Vagina (tissue), 2 donors: ENCODE results near the gene MAML2. TPM values are rescaled to one million over a fixed set of nuclear protein-coding genes. Genes with fewer than 3 reads are reported as not detected.

Source experiments
- DNase-seq, 2 donors: peaks; one replicate each; pipeline ENCODE4 v3.0.0-alpha.2; 2017; ENCODE audit errors: extremely low spot score in 2 of 2
- H3K27ac ChIP-seq: fragments of 200-600 bp; sonication (generic); one replicate; pipeline ENCODE4 v1.5.1; 2019
- H3K27me3 ChIP-seq: fragments of 200-600 bp; sonication (generic); one replicate; pipeline ENCODE4 v1.5.1; 2019
- H3K36me3 ChIP-seq, 2 donors: fragments of 200-600 bp; sonication (generic); one replicate each; pipeline ENCODE4 v1.5.1; 2017 to 2019
- H3K4me1 ChIP-seq: fragments of 200-600 bp; sonication (generic); one replicate; pipeline ENCODE4 v1.5.1; 2019
- H3K4me3 ChIP-seq, 2 donors: fragments of 200-600 bp; sonication (generic); 1 replicate in 1 of 2; 2 replicates in 1 of 2; pipeline ENCODE4 v1.5.1; 2016 to 2019
- H3K9me3 ChIP-seq: fragments of 200-600 bp; sonication (generic); one replicate; pipeline ENCODE4 v1.5.1; 2019
- POLR2A ChIP-seq, 2 donors: fragments of 450-650 bp; IDR thresholded peaks; one replicate each; pipeline ENCODE4 v1.6.1; 2017; ENCODE audit warnings: antibody characterized with exemption in 2 of 2, mild to moderate bottlenecking in 2 of 2, moderate library complexity in 2 of 2
- POLR2AphosphoS5 ChIP-seq, 2 donors: sonication (generic); formaldehyde crosslinking; IDR thresholded peaks; one replicate each; pipeline ENCODE4 v1.9.0; 2017; ENCODE audit warnings: antibody characterized with exemption in 2 of 2, mild to moderate bottlenecking in 2 of 2, low read depth in 1 of 2; ENCODE audit not compliant: insufficient read depth in 1 of 2
- intact Hi-C: fragments of 100-400 bp; cut with DNase I; formaldehyde crosslinking; loops from one replicate; pipeline ENCODE4 v1.15.1; 2023
- total RNA-seq: library from RNA; depleted of rRNA; stranded (reverse); fragments of >200 nt; gene quantifications from one replicate; pipeline ENCODE4 v1.2.3, GENCODE V29; 2016
- TF ChIP-seq, protein P1 (sequence below), 3 experiments: fragments of 450-650 bp in 2 of 3; fragments of 200-600 bp in 1 of 3; sonication (generic) in 1 of 3; IDR thresholded peaks; one replicate each; pipeline ENCODE4 v1.5.1; 2017 to 2019; ENCODE audit warnings: antibody characterized with exemption in 3 of 3, mild to moderate bottlenecking in 2 of 3, moderate library complexity in 2 of 3

Gene MAML2
- total RNA-seq, 1 donor from 2014 or later = 36.3 TPM

DNA sequence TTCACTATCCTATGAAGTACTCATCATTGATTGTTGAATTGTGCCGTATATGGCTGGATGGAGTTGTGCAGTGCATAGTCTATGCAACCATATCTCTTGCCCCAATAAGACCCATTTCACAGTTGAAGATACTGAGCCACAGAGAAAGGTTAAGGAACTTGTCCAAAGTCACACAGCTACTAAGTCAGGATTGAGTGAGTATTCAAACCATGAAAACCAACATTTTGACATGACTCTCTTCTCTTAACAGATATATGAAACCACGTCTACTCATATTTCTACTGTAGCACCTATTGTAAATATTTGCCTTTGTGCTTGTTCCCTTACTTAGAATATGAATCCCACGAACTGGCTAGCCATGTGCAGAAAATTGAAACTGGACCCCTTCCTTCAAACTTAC is 58.1 kb downstream of the MAML2 start:
- intact Hi-C loops = no loop called here
- Histone ChIP-seq H3K9me3 (no peaks in the 10 kb centered on the region), H3K4me1 (peaks cover 28% of the 10 kb centered on the region)

DNA sequence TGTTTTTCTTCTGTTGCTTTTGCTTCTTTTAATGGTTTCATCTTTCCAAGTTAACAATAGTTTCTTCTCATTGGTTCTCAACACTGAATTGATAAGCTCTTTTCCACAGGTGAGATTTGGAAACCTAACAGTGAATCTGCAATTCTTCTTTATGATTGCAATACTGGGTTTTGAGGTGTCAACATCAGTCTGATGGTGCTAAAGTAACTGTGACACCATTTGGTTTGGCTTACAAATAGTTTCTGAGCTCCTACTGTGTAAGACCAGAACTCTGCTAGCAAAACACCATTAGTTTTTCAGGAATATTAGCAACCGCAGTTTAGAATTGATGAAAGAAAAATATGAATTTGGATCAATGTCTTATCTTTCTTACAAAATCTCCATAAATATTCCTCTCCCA is 58.6 kb downstream of the MAML2 start:
- Histone ChIP-seq H3K9me3 (no peaks in the 10 kb centered on the region), H3K4me3 (no peak overlapping the region), H3K36me3 (no peaks in the 10 kb centered on the region), H3K27me3 (no peaks in the 10 kb centered on the region), H3K27ac (no peak overlapping the region), H3K4me1 (peaks cover 33% of the 10 kb centered on the region)
- no peak for DNase-seq
- intact Hi-C loops = no loop called here
- TF ChIP-seq POLR2AphosphoS5 (IDR thresholded peaks at IDR 0.05; ENCODE audit: insufficient read depth in 1 of 2, low read depth in 1 of 2) = no peak
- TF ChIP-seq, protein P1, sequence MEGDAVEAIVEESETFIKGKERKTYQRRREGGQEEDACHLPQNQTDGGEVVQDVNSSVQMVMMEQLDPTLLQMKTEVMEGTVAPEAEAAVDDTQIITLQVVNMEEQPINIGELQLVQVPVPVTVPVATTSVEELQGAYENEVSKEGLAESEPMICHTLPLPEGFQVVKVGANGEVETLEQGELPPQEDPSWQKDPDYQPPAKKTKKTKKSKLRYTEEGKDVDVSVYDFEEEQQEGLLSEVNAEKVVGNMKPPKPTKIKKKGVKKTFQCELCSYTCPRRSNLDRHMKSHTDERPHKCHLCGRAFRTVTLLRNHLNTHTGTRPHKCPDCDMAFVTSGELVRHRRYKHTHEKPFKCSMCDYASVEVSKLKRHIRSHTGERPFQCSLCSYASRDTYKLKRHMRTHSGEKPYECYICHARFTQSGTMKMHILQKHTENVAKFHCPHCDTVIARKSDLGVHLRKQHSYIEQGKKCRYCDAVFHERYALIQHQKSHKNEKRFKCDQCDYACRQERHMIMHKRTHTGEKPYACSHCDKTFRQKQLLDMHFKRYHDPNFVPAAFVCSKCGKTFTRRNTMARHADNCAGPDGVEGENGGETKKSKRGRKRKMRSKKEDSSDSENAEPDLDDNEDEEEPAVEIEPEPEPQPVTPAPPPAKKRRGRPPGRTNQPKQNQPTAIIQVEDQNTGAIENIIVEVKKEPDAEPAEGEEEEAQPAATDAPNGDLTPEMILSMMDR (IDR thresholded peaks at IDR 0.05) = no peak
- no peak for TF ChIP-seq POLR2A (IDR thresholded peaks at IDR 0.05)

More for the DNA sequence above, 58.1 kb downstream of the MAML2 start:
- Histone ChIP-seq H3K27me3 (no peaks in the 10 kb centered on the region), H3K36me3 (no peaks in the 10 kb centered on the region), H3K27ac (no peak overlapping the region), H3K4me3 (no peak overlapping the region)
- DNase-seq = no peak
- TF ChIP-seq, protein P1 (IDR thresholded peaks at IDR 0.05) = no peak
- TF ChIP-seq POLR2A (IDR thresholded peaks at IDR 0.05) = no peak
- no peak for TF ChIP-seq POLR2AphosphoS5 (IDR thresholded peaks at IDR 0.05; ENCODE audit: insufficient read depth in 1 of 2, low read depth in 1 of 2)

DNA sequence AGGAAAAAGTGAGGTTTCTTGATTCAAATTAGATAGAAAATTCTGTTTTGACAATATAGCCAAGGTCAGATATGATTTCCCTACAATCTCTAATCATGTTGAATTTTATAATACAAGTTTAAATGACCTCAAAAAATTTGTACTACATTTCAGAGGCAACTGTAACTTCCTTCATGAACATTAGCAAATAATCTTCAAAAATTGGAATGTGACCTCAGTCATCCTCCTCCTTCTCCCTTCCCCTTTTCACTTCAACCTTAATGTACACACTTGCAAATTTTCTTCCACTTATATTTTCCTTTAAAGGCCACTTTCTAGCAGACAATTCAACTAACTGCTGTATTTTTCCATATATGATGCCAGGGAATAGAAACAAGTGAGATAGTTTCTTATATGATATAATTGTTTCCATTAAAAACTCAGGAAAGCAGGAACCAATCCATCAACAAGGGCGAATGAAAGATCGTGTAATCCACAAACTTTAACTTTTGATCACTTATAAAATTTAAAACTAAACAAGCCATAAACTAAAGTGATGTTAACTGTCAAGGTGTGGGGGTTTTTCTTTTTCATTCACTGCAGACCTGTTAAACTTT is 60.3 kb downstream of the MAML2 start:
- intact Hi-C loops = no loop called here
- no peak overlapping the region for H3K27ac ChIP-seq
- H3K4me3 ChIP-seq = no peak overlapping the region
- H3K4me1 ChIP-seq = peaks cover 49% of the 10 kb centered on the region
- H3K27me3 ChIP-seq = no peaks in the 10 kb centered on the region
- no peak for DNase-seq
- no peaks in the 10 kb centered on the region for H3K9me3 ChIP-seq
- TF ChIP-seq, protein P1 (IDR thresholded peaks at IDR 0.05) = no peak
- no peak for TF ChIP-seq POLR2A (IDR thresholded peaks at IDR 0.05)
- TF ChIP-seq POLR2AphosphoS5 (IDR thresholded peaks at IDR 0.05; ENCODE audit: insufficient read depth in 1 of 2, low read depth in 1 of 2) = no peak
- no peaks in the 10 kb centered on the region for H3K36me3 ChIP-seq

DNA sequence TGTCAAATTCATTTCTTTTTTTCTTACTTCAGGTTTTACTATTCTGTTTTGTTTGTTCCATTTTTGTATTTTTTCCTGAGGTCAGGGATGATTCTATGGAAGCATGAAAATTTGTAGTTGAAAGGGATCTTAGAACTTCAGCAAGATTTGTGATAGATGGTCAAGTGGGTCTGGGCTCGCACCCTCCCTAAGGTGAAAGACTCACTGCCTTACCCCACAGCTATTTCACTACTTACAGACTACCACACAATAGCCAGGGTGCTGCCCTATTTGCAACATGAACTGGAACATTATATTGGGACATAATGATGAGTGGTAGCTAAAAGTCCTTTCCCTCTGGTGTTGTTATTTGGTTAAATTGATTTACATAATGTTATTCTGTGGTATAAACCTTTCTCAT is 62.6 kb downstream of the MAML2 start:
- no peaks in the 10 kb centered on the region for H3K27me3 ChIP-seq
- H3K4me3 ChIP-seq = no peak overlapping the region
- no peaks in the 10 kb centered on the region for H3K36me3 ChIP-seq
- intact Hi-C loops = no loop called here
- no peak overlapping the region for H3K27ac ChIP-seq
- no peak for DNase-seq
- no peak for TF ChIP-seq POLR2AphosphoS5 (IDR thresholded peaks at IDR 0.05; ENCODE audit: insufficient read depth in 1 of 2, low read depth in 1 of 2)
- TF ChIP-seq POLR2A (IDR thresholded peaks at IDR 0.05) = no peak
- TF ChIP-seq, protein P1 (IDR thresholded peaks at IDR 0.05) = no peak
- no peaks in the 10 kb centered on the region for H3K9me3 ChIP-seq
- H3K4me1 ChIP-seq = peaks cover 50% of the 10 kb centered on the region

DNA sequence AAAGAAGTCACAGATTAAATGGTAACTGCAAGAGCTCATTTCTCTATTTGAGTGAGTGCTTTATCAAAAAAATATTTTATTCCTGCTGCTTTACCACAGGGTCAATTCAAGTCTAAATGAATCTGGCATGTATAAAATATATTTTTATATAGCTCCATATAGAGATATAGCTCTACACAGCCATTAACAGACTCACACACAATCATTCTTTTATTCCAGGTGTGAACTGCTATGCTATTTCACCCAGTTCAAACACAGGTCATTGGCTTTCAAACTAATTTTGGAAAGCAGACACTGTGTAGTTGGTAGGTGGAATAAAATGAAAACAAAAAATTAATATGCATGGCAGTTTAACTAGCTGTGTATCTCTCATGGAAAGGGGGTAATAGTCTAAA is 63.1 kb downstream of the MAML2 start:
- no peak overlapping the region for H3K27ac ChIP-seq

More for the DNA sequence above, 63.1 kb downstream of the MAML2 start:
- H3K36me3 ChIP-seq = no peaks in the 10 kb centered on the region
- TF ChIP-seq POLR2A (IDR thresholded peaks at IDR 0.05) = no peak
- no peak for TF ChIP-seq POLR2AphosphoS5 (IDR thresholded peaks at IDR 0.05; ENCODE audit: insufficient read depth in 1 of 2, low read depth in 1 of 2)
- TF ChIP-seq, protein P1 (IDR thresholded peaks at IDR 0.05) = no peak
- no peak overlapping the region for H3K4me3 ChIP-seq
- H3K4me1 ChIP-seq = peaks cover 50% of the 10 kb centered on the region
- H3K9me3 ChIP-seq = no peaks in the 10 kb centered on the region
- intact Hi-C loops = no loop called here
- DNase-seq = no peak
- no peaks in the 10 kb centered on the region for H3K27me3 ChIP-seq
